Measurements from ENCODE around the gene RUFY3. TPM values are rescaled to one million over a fixed set of nuclear protein-coding genes. Genes with fewer than 3 reads are reported as not detected.

The RUFY3 gene
- total RNA-seq, 1 experiment from 2014 or later = 48.0 TPM

DNA sequence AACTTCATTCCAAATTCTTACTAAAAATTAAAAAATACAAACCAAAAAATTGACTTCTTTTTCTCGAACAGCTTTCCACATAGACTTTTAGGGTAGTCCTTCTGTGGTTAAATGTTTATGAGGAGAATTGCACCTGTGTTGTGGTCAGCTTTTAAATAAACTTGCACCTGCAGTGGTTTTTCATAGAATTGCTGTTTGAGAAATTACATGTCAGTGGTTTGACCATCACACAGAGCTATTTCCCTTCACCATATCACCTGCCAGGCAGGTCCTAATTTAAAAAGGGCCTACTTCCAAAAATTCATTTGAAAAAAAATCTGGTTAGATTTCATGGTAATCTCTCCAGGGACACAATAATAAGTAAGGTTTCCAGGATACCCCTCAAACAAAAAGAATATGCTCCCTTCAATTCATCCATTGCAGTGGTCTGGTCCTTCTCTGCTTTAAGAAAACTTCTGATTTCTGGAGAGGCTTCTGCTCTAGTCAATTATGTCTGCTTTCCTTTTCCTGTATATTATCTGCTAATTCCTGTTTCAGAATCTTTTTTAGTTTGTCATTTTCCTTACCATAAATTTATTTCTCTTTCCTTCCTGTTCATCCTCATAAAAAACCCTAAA is 43.3 kb upstream of the RUFY3 start:
- 100% methylated on average over 1 of the region's 1 CpG for WGBS (ENCODE audit: extremely low coverage, insufficient read length, low lambda C conversion rate)
- Histone ChIP-seq H4K20me1 (ENCODE audit: control insufficient read depth, insufficient read depth, insufficient read length) (no peaks in the 10 kb centered on the region), H3K18ac (ENCODE audit: insufficient read length, low read depth, low read length) (no peak overlapping the region), H3K9ac (ENCODE audit: extremely low read depth, insufficient read length, low read length) (no peak overlapping the region), H3K79me1 (ENCODE audit: insufficient read depth, low read depth, low read length, poor library complexity, severe bottlenecking) (no peaks in the 10 kb centered on the region), H2BK5ac (ENCODE audit: insufficient read length, low read length) (no peak overlapping the region), H2AFZ (ENCODE audit: low read length) (no peak overlapping the region), H4K8ac (replicated peaks; ENCODE audit: insufficient read length, low read depth, low read length) (no peak overlapping the region), H2BK12ac (ENCODE audit: insufficient read length, low read depth, low read length) (no peak overlapping the region), H3K27me3 (ENCODE audit: insufficient read depth, low read length) (no peaks in the 10 kb centered on the region), H2BK120ac (ENCODE audit: low read depth, low read length, poor library complexity, severe bottlenecking) (no peak overlapping the region), H4K5ac (ENCODE audit: insufficient read length, low read depth, low read length) (no peak overlapping the region), H4K91ac (ENCODE audit: insufficient read length, low read depth, low read length) (no peak overlapping the region), H3K56ac (ENCODE audit: insufficient read length, low read depth, low read length) (no peak overlapping the region), H2AK5ac (ENCODE audit: insufficient read length, low read length) (no peak overlapping the region), H2BK15ac (ENCODE audit: low read depth, low read length) (no peak overlapping the region), H3K9me3 (ENCODE audit: control insufficient read depth, low read depth, low read length) (no peaks in the 10 kb centered on the region), H3K4me2 (ENCODE audit: insufficient read depth, insufficient read length, low read length) (no peak overlapping the region), H3T11ph (ENCODE audit: low read length) (no peak overlapping the region), H3K23me2 (ENCODE audit: insufficient read length, low read depth, low read length, poor library complexity, severe bottlenecking) (no peaks in the 10 kb centered on the region), H3K23ac (ENCODE audit: insufficient read length, low read depth, low read length) (no peak overlapping the region), H3K4me1 (ENCODE audit: insufficient read depth, low read length) (no peaks in the 10 kb centered on the region), H3K14ac (ENCODE audit: insufficient read depth, low read length) (no peak overlapping the region), H2BK20ac (ENCODE audit: low read depth, low read length, poor library complexity, severe bottlenecking) (no peak overlapping the region), H3K79me2 (ENCODE audit: insufficient read depth, low read length) (no peaks in the 10 kb centered on the region), H3K27ac (ENCODE audit: insufficient read length, low read depth, low read length) (no peak overlapping the region), H3K4ac (ENCODE audit: low read depth, low read length) (no peak overlapping the region)
- 0 out of 5 replicates have a peak, but pooled peaks cover 0 to 2% of the 10 kb centered on the region in 2 experiments for H3K9me3 Mint-ChIP-seq
- H3K27me3 Mint-ChIP-seq (ENCODE audit: low read depth) = peaks cover 1% of the 10 kb centered on the region
- no peak overlapping the region for H3K4me3 Mint-ChIP-seq
- TF ChIP-seq, protein P1, sequence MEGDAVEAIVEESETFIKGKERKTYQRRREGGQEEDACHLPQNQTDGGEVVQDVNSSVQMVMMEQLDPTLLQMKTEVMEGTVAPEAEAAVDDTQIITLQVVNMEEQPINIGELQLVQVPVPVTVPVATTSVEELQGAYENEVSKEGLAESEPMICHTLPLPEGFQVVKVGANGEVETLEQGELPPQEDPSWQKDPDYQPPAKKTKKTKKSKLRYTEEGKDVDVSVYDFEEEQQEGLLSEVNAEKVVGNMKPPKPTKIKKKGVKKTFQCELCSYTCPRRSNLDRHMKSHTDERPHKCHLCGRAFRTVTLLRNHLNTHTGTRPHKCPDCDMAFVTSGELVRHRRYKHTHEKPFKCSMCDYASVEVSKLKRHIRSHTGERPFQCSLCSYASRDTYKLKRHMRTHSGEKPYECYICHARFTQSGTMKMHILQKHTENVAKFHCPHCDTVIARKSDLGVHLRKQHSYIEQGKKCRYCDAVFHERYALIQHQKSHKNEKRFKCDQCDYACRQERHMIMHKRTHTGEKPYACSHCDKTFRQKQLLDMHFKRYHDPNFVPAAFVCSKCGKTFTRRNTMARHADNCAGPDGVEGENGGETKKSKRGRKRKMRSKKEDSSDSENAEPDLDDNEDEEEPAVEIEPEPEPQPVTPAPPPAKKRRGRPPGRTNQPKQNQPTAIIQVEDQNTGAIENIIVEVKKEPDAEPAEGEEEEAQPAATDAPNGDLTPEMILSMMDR (conservative IDR thresholded peaks at IDR 0.05) = no peak
- H3K27ac Mint-ChIP-seq = no peak overlapping the region
- no peaks in the 10 kb centered on the region for H3K4me1 Mint-ChIP-seq
- no peaks in the 10 kb centered on the region for H3K36me3 Mint-ChIP-seq (ENCODE audit: insufficient read depth in 1 of 3, low read depth in 3 of 3)
- no peak for DNase-seq

All from H9 (cell line).